IMR-90 (cell line): ENCODE results near the gene BST1. TPM values are rescaled to one million over a fixed set of nuclear protein-coding genes. Genes with fewer than 3 reads are reported as not detected.

Experiments
- polyA plus RNA-seq, 3 experiments: library from polyadenylated mRNA; depleted of rRNA; stranded (reverse); fragments of >200 nt; gene quantifications; 2 replicates each; pipeline ENCODE4 v1.2.3, GENCODE V29; 2012; ENCODE audit warnings: low replicate concordance in 1 of 3
- total RNA-seq: library from RNA; depleted of rRNA; stranded (reverse); fragments of >200 nt; gene quantifications from 2 replicates; pipeline ENCODE4 v1.2.3, GENCODE V29; 2012; rRNA removed

BST1 gene
- total and polyA plus RNA-seq, 2 of the 4 experiments (the other 2 are of a cell fraction), result 6.6 to 11.1 TPM

Other genes with a start within 250 kb of the BST1 start
- gene CC2D2A, start 233.2 kb upstream of the BST1 start, total RNA-seq, result 21.9 and 26.3 TPM in 2 replicates
- 16.7 and 20.8 TPM in 2 replicates for gene CC2D2A, start 233.2 kb upstream of the BST1 start, polyA plus RNA-seq (2012; rRNA removed)
- 62.6 and 91.9 TPM in 2 replicates for gene FBXL5, start 47.7 kb upstream of the BST1 start, total RNA-seq
- gene FBXL5, start 47.7 kb upstream of the BST1 start, polyA plus RNA-seq (2012; rRNA removed), result 18.6 and 20.3 TPM in 2 replicates
- gene FAM200B, start 21.2 kb upstream of the BST1 start, total RNA-seq, result 16.7 and 20.6 TPM in 2 replicates
- gene FAM200B, start 21.2 kb upstream of the BST1 start, polyA plus RNA-seq (2012; rRNA removed), result 17.3 and 18.5 TPM in 2 replicates
- gene CD38, start 75.3 kb downstream of the BST1 start, total RNA-seq, result not detected in 2 replicates
- gene CD38, start 75.3 kb downstream of the BST1 start, polyA plus RNA-seq (2012; rRNA removed), result not detected in 2 replicates
- gene FGFBP1, start 235.7 kb downstream of the BST1 start, total RNA-seq, result under 0.01 TPM in 1 of 2 replicates, not detected in the other
- gene FGFBP1, start 235.7 kb downstream of the BST1 start, polyA plus RNA-seq (2012; rRNA removed), result not detected in 2 replicates